ENCODE results near the gene FAM9C.
"Not testable (repeated sequence)": the region's sequence is repeated elsewhere in the genome, so short reads cannot be mapped to it uniquely, and the experiment has no call there.

Gene FAM9C

DNA sequence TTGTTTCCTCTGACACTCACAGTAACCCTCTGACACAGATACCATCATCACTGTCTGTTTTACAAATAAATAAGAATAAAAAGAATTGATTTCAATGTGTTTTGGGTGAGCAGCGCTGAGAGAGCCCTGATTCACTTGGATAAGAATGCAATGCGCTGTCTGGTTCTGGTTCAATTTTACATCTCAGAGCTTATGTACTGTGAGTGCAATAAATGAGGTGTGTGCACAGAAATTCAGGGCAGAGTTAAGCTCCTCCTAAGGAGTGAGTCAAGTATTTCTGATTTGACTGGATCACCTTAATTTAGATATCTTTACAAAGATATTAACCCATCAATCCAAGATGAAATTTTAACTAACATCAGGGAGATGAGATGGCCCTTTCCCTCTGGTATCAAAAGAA is 11.2 kb downstream of the FAM9C start:
- Histone ChIP-seq H3K36me3 (ENCODE audit: control insufficient read depth, insufficient read depth, low read length) (no peaks in the 10 kb centered on the region), H3K9ac (ENCODE audit: low read length) (no peak overlapping the region), H3K9me3 (ENCODE audit: control insufficient read depth, insufficient read depth, low read depth, low read length) (no peaks in the 10 kb centered on the region), H3K27ac (ENCODE audit: low read depth, low read length) (no peak overlapping the region), H3K4me1 (ENCODE audit: control insufficient read depth, insufficient read depth, low read length) (peaks cover 43% of the 10 kb centered on the region), H3K27me3 (ENCODE audit: control insufficient read depth, insufficient read depth, low read length) (no peaks in the 10 kb centered on the region), H3K4me3 (ENCODE audit: low read depth, low read length) (no peak overlapping the region)

DNA sequence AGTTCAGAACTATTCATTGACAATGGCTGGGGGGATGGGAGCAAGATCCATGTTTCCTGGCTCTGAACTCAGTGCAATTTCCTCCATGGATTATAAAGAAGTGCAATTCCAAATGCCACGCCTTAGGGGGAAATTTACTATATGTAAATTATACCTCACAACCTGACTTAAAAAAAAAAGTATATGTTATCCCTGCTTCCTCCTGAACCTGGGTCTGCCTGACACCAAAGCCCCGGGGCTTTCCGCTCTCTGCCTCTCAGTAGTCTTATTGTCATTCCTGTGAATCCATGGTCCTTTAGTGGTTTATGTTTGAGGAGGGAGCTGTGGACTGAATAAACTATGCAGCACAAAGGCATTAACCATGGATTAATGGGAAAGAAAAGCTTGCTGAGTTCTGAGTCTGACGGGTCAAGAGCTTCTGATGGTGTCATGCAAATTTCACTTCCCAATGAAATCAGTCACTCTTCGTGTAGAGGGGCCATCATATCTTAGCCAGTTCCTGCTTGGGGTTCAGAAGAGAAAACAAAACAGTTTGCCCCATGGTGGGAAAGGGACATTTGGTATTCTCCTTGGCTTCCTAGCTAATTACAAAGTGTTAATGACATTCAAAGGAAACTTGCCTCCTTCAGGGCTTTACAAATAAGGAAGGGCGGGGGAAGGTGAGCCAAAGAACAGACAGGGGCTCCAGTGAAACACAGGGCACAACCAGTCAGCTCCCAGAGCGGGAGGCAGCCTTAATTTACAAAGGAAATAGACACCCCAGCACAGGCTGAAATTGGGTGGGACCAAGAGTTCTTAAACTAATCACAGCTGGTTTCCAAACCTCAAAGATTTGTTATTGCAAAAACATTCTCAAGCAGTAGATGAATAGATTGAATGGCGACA is 14.3 kb downstream of the FAM9C start:
- Histone ChIP-seq H3K27ac (ENCODE audit: low read depth, low read length) (peak overlapping the region; percentile 99), H3K4me3 (ENCODE audit: low read depth, low read length) (peak overlapping the region; percentile 37), H3K36me3 (ENCODE audit: control insufficient read depth, insufficient read depth, low read length) (no peaks in the 10 kb centered on the region), H3K9me3 (ENCODE audit: control insufficient read depth, insufficient read depth, low read depth, low read length) (no peaks in the 10 kb centered on the region), H3K4me1 (ENCODE audit: control insufficient read depth, insufficient read depth, low read length) (peaks cover 50% of the 10 kb centered on the region), H3K27me3 (ENCODE audit: control insufficient read depth, insufficient read depth, low read length) (no peaks in the 10 kb centered on the region), H3K9ac (ENCODE audit: low read length) (peak overlapping the region; percentile 94)

DNA sequence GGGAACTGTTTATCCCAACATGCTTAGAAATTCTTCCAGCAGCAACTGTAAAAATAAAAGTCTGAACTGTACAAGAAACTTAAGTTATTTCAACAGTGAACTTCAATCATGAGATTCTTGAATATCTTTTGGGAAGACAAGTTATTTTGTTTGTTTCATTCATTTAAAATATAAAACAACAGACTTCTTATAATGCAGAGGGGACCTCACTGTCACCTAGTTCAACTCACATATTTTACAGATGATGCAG is 14.9 kb downstream of the FAM9C start:
- Histone ChIP-seq H3K4me1 (ENCODE audit: control insufficient read depth, insufficient read depth, low read length) (peaks cover 53% of the 10 kb centered on the region), H3K9ac (ENCODE audit: low read length) (peak overlapping the region; percentile 94), H3K27me3 (ENCODE audit: control insufficient read depth, insufficient read depth, low read length) (no peaks in the 10 kb centered on the region), H3K36me3 (ENCODE audit: control insufficient read depth, insufficient read depth, low read length) (no peaks in the 10 kb centered on the region), H3K4me3 (ENCODE audit: low read depth, low read length) (peak overlapping the region; percentile 37; the same call in 1 of the 2 replicates), H3K9me3 (ENCODE audit: control insufficient read depth, insufficient read depth, low read depth, low read length) (no peaks in the 10 kb centered on the region), H3K27ac (ENCODE audit: low read depth, low read length) (peak overlapping the region; percentile 99)

DNA sequence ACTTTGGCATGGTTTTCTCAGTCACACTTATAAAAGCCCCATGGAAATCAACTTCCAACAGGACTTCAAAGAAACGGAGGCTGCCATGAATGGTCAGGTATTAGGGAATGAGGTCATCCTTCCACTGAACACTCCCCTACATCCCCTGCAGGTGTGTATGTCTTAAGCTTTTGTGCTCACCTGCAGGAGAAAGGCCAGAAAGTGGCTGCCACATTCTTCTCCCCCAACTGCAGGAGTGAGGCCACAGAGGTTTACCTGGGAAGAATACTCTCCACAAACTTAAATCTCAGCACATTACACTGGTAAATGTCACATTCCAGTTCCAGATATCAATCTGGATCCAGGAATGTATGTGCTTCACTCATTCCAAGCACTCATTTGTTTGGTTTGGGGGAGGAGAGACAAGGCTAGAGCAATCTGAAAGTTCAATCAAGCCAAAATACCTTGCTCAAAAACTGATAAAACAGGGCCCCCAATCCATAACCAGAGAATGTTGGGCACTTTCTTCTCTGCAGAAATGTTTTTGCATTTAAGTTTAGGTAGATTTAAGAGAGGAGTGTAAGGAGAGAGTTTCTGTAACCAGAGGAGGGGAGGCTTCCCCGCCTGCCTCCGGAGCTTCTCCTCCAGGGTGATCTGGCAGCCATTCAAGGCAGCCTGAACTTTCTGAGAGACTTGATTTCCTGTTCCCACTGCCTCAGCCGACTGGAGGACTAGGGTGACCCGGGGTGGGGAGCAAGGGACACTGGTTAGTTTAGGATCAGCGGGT is 15.4 kb downstream of the FAM9C start:
- Histone ChIP-seq H3K4me3 (ENCODE audit: low read depth, low read length) (peak overlapping the region; percentile 37; the same call in 1 of the 2 replicates), H3K27ac (ENCODE audit: low read depth, low read length) (peak overlapping the region; percentile 99), H3K9me3 (ENCODE audit: control insufficient read depth, insufficient read depth, low read depth, low read length) (no peaks in the 10 kb centered on the region), H3K4me1 (ENCODE audit: control insufficient read depth, insufficient read depth, low read length) (peaks cover 56% of the 10 kb centered on the region), H3K9ac (ENCODE audit: low read length) (peak overlapping the region; percentile 94), H3K27me3 (ENCODE audit: control insufficient read depth, insufficient read depth, low read length) (no peaks in the 10 kb centered on the region), H3K36me3 (ENCODE audit: control insufficient read depth, insufficient read depth, low read length) (no peaks in the 10 kb centered on the region)

DNA sequence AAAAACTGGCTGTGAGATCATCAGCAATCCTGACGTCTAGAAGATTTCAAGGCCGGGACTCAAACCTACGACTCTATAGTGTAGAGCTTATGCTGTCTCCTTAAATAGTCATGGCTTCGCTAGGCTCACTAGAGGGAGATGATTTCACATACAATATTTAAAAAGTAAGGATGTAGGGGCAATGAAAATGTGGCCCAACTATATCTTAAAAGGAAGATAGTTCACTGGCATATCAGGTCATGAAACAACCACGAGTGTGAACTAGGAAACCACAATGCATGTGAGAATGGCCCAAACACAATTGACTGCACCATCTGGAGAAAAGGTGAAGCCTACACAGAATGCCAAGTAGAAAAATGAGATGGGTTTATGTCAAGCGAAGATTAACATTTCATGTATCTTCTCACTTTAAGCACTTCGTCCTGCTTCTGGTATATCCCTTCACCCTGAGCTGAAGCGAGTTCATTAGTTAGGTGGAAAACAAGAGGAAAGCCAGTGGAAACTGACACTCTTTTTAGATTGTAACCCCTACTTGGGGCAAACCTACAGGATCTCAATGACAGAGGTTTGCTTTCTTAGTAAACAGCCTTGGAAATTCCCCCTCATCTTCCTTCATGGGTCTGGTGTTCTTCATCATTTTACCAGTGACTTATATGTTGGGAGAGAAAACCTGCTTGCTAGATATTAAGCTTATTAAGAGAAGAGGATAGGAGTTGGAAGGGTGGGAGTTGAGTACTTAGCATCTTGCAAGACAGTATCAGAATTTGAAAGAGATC is 17.4 kb downstream of the FAM9C start:
- Histone ChIP-seq H3K9me3 (ENCODE audit: control insufficient read depth, insufficient read depth, low read depth, low read length) (no peaks in the 10 kb centered on the region), H3K36me3 (ENCODE audit: control insufficient read depth, insufficient read depth, low read length) (no peaks in the 10 kb centered on the region), H3K4me3 (ENCODE audit: low read depth, low read length) (no peak overlapping the region), H3K9ac (ENCODE audit: low read length) (no peak overlapping the region), H3K27ac (ENCODE audit: low read depth, low read length) (no peak overlapping the region), H3K27me3 (ENCODE audit: control insufficient read depth, insufficient read depth, low read length) (no peaks in the 10 kb centered on the region), H3K4me1 (ENCODE audit: control insufficient read depth, insufficient read depth, low read length) (peaks cover 70% of the 10 kb centered on the region)

DNA sequence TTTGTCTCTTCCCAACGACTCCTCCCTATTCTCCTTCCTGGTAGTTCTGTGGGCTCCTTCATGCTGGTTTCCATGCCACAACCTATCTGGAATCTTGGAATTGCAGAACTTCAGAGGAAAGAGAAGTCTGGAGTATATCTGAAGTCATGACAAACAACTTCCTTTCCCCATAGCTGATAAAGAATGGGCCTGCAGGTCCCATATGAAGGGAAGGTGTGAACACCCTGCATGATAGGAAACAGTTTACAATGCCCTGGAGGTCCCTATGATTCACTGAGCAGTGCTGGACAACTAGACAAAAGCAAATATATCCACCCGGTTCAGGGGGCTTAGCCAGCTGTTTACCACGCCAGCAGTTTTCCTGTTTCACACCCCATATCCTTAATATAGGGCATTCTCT is 19.4 kb downstream of the FAM9C start:
- H3K27ac ChIP-seq (ENCODE audit: low read depth, low read length): no peak overlapping the region
- H3K9me3 ChIP-seq (ENCODE audit: control insufficient read depth, insufficient read depth, low read depth, low read length): no peaks in the 10 kb centered on the region
- H3K4me3 ChIP-seq (ENCODE audit: low read depth, low read length): no peak overlapping the region
- no peaks in the 10 kb centered on the region for H3K36me3 ChIP-seq (ENCODE audit: control insufficient read depth, insufficient read depth, low read length)
- H3K9ac ChIP-seq (ENCODE audit: low read length): peak overlapping the region; percentile 47
- H3K4me1 ChIP-seq (ENCODE audit: control insufficient read depth, insufficient read depth, low read length): peaks cover 51% of the 10 kb centered on the region
- H3K27me3 ChIP-seq (ENCODE audit: control insufficient read depth, insufficient read depth, low read length): no peaks in the 10 kb centered on the region

DNA sequence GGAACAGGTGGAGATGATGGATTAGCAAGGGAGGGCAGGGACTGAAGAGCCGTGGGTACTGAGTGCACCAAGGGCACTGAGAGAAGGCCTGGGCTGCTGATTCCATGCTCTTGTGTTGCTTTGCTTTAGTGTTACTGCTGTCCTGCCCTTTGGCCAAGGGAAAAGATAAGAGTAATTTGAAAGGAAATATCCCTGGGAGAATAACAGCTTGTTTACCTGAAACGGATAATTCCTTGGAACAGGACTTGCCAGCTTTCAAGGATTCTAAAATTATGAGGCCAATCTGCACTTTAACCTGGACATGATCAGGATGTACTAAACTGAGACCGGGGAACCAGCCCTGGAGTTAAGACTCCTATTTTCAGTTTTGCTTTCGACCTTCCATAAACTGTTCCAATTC is 20.4 kb downstream of the FAM9C start:
- H3K36me3 ChIP-seq (ENCODE audit: control insufficient read depth, insufficient read depth, low read length): no peaks in the 10 kb centered on the region
- no peaks in the 10 kb centered on the region for H3K27me3 ChIP-seq (ENCODE audit: control insufficient read depth, insufficient read depth, low read length)
- no peaks in the 10 kb centered on the region for H3K9me3 ChIP-seq (ENCODE audit: control insufficient read depth, insufficient read depth, low read depth, low read length)
- H3K4me3 ChIP-seq (ENCODE audit: low read depth, low read length): no peak overlapping the region
- H3K4me1 ChIP-seq (ENCODE audit: control insufficient read depth, insufficient read depth, low read length): peaks cover 41% of the 10 kb centered on the region
- peak overlapping the region; percentile 5 for H3K9ac ChIP-seq (ENCODE audit: low read length)
- H3K27ac ChIP-seq (ENCODE audit: low read depth, low read length): no peak overlapping the region

DNA sequence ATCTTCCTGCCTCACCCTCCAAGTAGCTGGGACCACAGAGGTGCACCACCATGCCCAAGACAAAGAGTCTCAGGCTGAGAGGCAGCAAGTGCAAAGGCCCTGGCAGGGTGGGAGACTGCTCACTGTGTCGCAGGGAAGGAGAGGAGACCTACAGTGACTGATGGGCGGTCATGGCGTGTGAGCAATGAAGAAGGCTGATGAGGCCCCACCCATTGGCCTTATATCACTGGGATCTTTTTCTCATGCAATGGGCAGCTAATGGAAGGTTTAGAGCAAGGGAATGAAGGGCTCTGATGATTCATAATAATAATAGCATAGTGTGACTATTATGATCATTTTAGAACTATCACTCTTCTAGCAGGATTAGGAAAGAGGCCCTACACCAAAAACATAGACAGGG is 20.9 kb downstream of the FAM9C start:
- H3K9ac ChIP-seq (ENCODE audit: low read length): no peak overlapping the region
- H3K4me1 ChIP-seq (ENCODE audit: control insufficient read depth, insufficient read depth, low read length): peaks cover 37% of the 10 kb centered on the region

DNA sequence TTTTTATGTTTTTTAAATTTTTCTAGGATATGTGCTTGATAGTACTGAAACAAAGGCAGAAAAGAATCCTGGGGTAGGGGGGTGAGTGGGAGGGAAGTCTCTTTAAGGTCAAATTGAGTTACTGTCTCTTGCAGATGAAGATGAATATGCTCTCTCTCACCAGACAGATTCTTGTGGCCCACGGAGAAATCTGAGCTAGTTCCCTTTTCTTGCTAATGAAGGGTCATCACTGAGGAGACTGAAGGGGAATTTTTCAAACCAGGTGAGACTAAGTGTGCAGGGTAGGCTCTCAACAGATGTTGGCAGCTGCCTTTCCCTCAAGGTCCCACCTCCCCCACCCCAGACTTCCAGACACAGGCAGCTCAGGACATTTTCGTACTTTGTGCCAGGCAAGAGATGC is 21.5 kb downstream of the FAM9C start:
- Histone ChIP-seq H3K9ac (ENCODE audit: low read length) (no peak overlapping the region), H3K4me1 (ENCODE audit: control insufficient read depth, insufficient read depth, low read length) (peaks cover 32% of the 10 kb centered on the region), H3K9me3 (ENCODE audit: control insufficient read depth, insufficient read depth, low read depth, low read length) (no peaks in the 10 kb centered on the region), H3K27me3 (ENCODE audit: control insufficient read depth, insufficient read depth, low read length) (no peaks in the 10 kb centered on the region), H3K27ac (ENCODE audit: low read depth, low read length) (no peak overlapping the region), H3K36me3 (ENCODE audit: control insufficient read depth, insufficient read depth, low read length) (no peaks in the 10 kb centered on the region), H3K4me3 (ENCODE audit: low read depth, low read length) (no peak overlapping the region)

More for the DNA sequence above, 20.9 kb downstream of the FAM9C start:
- Histone ChIP-seq H3K27ac (ENCODE audit: low read depth, low read length) (no peak overlapping the region), H3K27me3 (ENCODE audit: control insufficient read depth, insufficient read depth, low read length) (no peaks in the 10 kb centered on the region), H3K4me3 (ENCODE audit: low read depth, low read length) (no peak overlapping the region), H3K9me3 (ENCODE audit: control insufficient read depth, insufficient read depth, low read depth, low read length) (no peaks in the 10 kb centered on the region), H3K36me3 (ENCODE audit: control insufficient read depth, insufficient read depth, low read length) (no peaks in the 10 kb centered on the region)

DNA sequence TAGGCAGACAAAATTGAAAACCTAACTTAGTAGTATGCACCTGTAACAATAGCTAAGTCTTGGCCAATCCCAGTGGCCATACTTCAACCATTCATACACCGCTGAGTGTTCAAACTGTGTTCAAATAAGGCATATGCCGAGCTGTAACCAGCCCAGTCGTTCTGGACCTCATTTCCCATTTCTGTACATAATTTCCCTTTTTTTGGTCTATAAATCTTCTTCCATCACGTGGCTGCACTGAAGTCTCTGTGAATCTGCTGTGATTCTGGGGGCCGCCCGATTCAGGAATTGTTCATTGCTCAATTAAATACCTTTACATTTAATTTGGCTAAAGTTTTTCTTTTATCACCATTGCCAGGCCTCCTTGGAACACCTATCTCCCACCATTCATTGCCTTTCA is 27.7 kb downstream of the FAM9C start:
- not testable (repeated sequence) for H3K9ac ChIP-seq (ENCODE audit: low read length); H3K9me3 ChIP-seq (ENCODE audit: control insufficient read depth, insufficient read depth, low read depth, low read length); H3K27ac ChIP-seq (ENCODE audit: low read depth, low read length); H3K36me3 ChIP-seq (ENCODE audit: control insufficient read depth, insufficient read depth, low read length); H3K4me3 ChIP-seq (ENCODE audit: low read depth, low read length); H3K27me3 ChIP-seq (ENCODE audit: control insufficient read depth, insufficient read depth, low read length)
- H3K4me1 ChIP-seq (ENCODE audit: control insufficient read depth, insufficient read depth, low read length): peaks cover 27% of the 10 kb centered on the region
